ENCODE data around the gene C18orf54. TPM values are rescaled to one million over a fixed set of nuclear protein-coding genes. Genes with fewer than 3 reads are reported as not detected.
A peak's percentile ranks its signal among the peaks of the same experiment; 100 is the strongest.

C18orf54 gene
- total and polyA plus RNA-seq, 2 donors (not counting 1 experiment from before 2014, with no cell fraction given) = 2.8 to 5.6 TPM

- Histone ChIP-seq H3K9ac (ENCODE audit: insufficient read depth, low read length) (no peak overlapping the region), H3K27ac (ENCODE audit: insufficient read depth, low read length) (no peak overlapping the region), H3K4me3 (replicated peaks in 1 of 4; ENCODE audit: control extremely low read depth in 1 of 4, insufficient read depth in 1 of 4, low read depth in 3 of 4, low read length in 4 of 4) (no peak overlapping the region), H3K4me1 (ENCODE audit: control insufficient read depth, extremely low read depth, insufficient read depth, low read length) (peaks cover 4% of the 10 kb centered on the region), H3K4me2 (ENCODE audit: extremely low read depth, insufficient read depth, low read length) (no peak overlapping the region), H4K20me1 (ENCODE audit: control insufficient read depth, extremely low read depth, insufficient read depth, low read length) (no peaks in the 10 kb centered on the region), H3K79me2 (ENCODE audit: control insufficient read depth, insufficient read depth, low read length) (no peaks in the 10 kb centered on the region), H2AFZ (ENCODE audit: low read length) (no peak overlapping the region), H3K9me3 (ENCODE audit: control insufficient read depth, insufficient read depth, low read depth, low read length) (no peaks in the 10 kb centered on the region), H3K36me3 (ENCODE audit: control insufficient read depth, insufficient read depth, low read length) (no peaks in the 10 kb centered on the region), H3K27me3 (ENCODE audit: control insufficient read depth, insufficient read depth, low read length) (no peaks in the 10 kb centered on the region)
- no peak for DNase-seq (ENCODE audit: low read depth in 2 of 2)
- TF ChIP-seq EZH2 (IDR thresholded peaks at IDR 0.05; ENCODE audit: low read length, missing control alignments) (no peak), CTCF (conservative IDR thresholded peaks at IDR 0.05 in 1 of 2, IDR thresholded peaks at IDR 0.05 in 1 of 2; ENCODE audit: low read depth in 1 of 2, low read length in 2 of 2) (no peak)
Measured at GRCh38 chr18:54390838-54391237, 33.1 kb downstream of the C18orf54 start.

GRCh38 chr18:54392543-54393023, 34.9 kb downstream of the C18orf54 start:
- H3K4me1 ChIP-seq (ENCODE audit: control insufficient read depth, extremely low read depth, insufficient read depth, low read length) = peaks cover 2% of the 10 kb centered on the region
- H3K9me3 ChIP-seq (ENCODE audit: control insufficient read depth, insufficient read depth, low read depth, low read length) = no peaks in the 10 kb centered on the region
- no peak overlapping the region for H2AFZ ChIP-seq (ENCODE audit: low read length)
- H3K9ac ChIP-seq (ENCODE audit: insufficient read depth, low read length) = no peak overlapping the region
- no peaks in the 10 kb centered on the region for H3K27me3 ChIP-seq (ENCODE audit: control insufficient read depth, insufficient read depth, low read length)
- no peaks in the 10 kb centered on the region for H3K36me3 ChIP-seq (ENCODE audit: control insufficient read depth, insufficient read depth, low read length)
- H4K20me1 ChIP-seq (ENCODE audit: control insufficient read depth, extremely low read depth, insufficient read depth, low read length) = no peaks in the 10 kb centered on the region
- H3K4me2 ChIP-seq (ENCODE audit: extremely low read depth, insufficient read depth, low read length) = no peak overlapping the region
- H3K79me2 ChIP-seq (ENCODE audit: control insufficient read depth, insufficient read depth, low read length) = no peaks in the 10 kb centered on the region
- DNase-seq (ENCODE audit: low read depth in 2 of 2) = peak; percentile 54 to 72
- no peak overlapping the region for H3K27ac ChIP-seq (ENCODE audit: insufficient read depth, low read length)
- TF ChIP-seq CTCF (conservative IDR thresholded peaks at IDR 0.05 in 1 of 2, IDR thresholded peaks at IDR 0.05 in 1 of 2; ENCODE audit: low read depth in 1 of 2, low read length in 2 of 2) (peak; percentile 57 to 68), EZH2 (IDR thresholded peaks at IDR 0.05; ENCODE audit: low read length, missing control alignments) (no peak)
- no peak overlapping the region for H3K4me3 ChIP-seq (replicated peaks in 1 of 4; ENCODE audit: control extremely low read depth in 1 of 4, insufficient read depth in 1 of 4, low read depth in 3 of 4, low read length in 4 of 4)

- Histone ChIP-seq H3K27me3 (ENCODE audit: control insufficient read depth, insufficient read depth, low read length) (no peaks in the 10 kb centered on the region), H3K4me2 (ENCODE audit: extremely low read depth, insufficient read depth, low read length) (no peak overlapping the region), H3K27ac (ENCODE audit: insufficient read depth, low read length) (no peak overlapping the region), H3K9ac (ENCODE audit: insufficient read depth, low read length) (no peak overlapping the region), H4K20me1 (ENCODE audit: control insufficient read depth, extremely low read depth, insufficient read depth, low read length) (no peaks in the 10 kb centered on the region), H3K36me3 (ENCODE audit: control insufficient read depth, insufficient read depth, low read length) (no peaks in the 10 kb centered on the region), H3K4me1 (ENCODE audit: control insufficient read depth, extremely low read depth, insufficient read depth, low read length) (no peaks in the 10 kb centered on the region), H3K9me3 (ENCODE audit: control insufficient read depth, insufficient read depth, low read depth, low read length) (no peaks in the 10 kb centered on the region), H2AFZ (ENCODE audit: low read length) (no peak overlapping the region), H3K79me2 (ENCODE audit: control insufficient read depth, insufficient read depth, low read length) (no peaks in the 10 kb centered on the region), H3K4me3 (replicated peaks in 1 of 4; ENCODE audit: control extremely low read depth in 1 of 4, insufficient read depth in 1 of 4, low read depth in 3 of 4, low read length in 4 of 4) (no peak overlapping the region)
- no peak for TF ChIP-seq CTCF (conservative IDR thresholded peaks at IDR 0.05 in 1 of 2, IDR thresholded peaks at IDR 0.05 in 1 of 2; ENCODE audit: low read depth in 1 of 2, low read length in 2 of 2)
- no peak for TF ChIP-seq EZH2 (IDR thresholded peaks at IDR 0.05; ENCODE audit: low read length, missing control alignments)
- DNase-seq (ENCODE audit: low read depth in 2 of 2) = no peak
Measured at GRCh38 chr18:54393648-54394294, 36.1 kb downstream of the C18orf54 start.
